Spleen (tissue), 7 donors: ENCODE measurements around the gene AQP1.

Source experiments
- CTCF ChIP-seq, 11 experiments: fragments of 200-600 bp in 7 of 11; fragments of 450-650 bp in 4 of 11; sonication (generic) in 4 of 11; IDR thresholded peaks in 8 of 11; conservative IDR thresholded peaks in 3 of 11; 1 replicate in 7 of 11; 2 replicates in 4 of 11; pipeline versions ENCODE4 v1.4.0 to v1.8.0; 2016 to 2021; ENCODE audit warnings: antibody characterized with exemption in 11 of 11, inconsistent platforms in 4 of 11, mild to moderate bottlenecking in 1 of 11
- POLR2A ChIP-seq, 3 donors: fragments of 450-650 bp; IDR thresholded peaks; one replicate each; pipeline ENCODE4 v1.5.1; 2017; ENCODE audit warnings: antibody characterized with exemption in 3 of 3, mild to moderate bottlenecking in 1 of 3
- POLR2AphosphoS5 ChIP-seq, 3 donors: sonication (generic); formaldehyde crosslinking; IDR thresholded peaks; one replicate each; pipeline ENCODE4 v1.5.1; 2017; ENCODE audit warnings: antibody characterized with exemption in 3 of 3
- donor health status: DM: no; HTN: no; CAD: no; lungs with moderate emphysema.
- donor health status: DM: no; HTN: no; CAD: no.
- donor health status: DM: no; HTN: no; CAD: no.

DNA sequence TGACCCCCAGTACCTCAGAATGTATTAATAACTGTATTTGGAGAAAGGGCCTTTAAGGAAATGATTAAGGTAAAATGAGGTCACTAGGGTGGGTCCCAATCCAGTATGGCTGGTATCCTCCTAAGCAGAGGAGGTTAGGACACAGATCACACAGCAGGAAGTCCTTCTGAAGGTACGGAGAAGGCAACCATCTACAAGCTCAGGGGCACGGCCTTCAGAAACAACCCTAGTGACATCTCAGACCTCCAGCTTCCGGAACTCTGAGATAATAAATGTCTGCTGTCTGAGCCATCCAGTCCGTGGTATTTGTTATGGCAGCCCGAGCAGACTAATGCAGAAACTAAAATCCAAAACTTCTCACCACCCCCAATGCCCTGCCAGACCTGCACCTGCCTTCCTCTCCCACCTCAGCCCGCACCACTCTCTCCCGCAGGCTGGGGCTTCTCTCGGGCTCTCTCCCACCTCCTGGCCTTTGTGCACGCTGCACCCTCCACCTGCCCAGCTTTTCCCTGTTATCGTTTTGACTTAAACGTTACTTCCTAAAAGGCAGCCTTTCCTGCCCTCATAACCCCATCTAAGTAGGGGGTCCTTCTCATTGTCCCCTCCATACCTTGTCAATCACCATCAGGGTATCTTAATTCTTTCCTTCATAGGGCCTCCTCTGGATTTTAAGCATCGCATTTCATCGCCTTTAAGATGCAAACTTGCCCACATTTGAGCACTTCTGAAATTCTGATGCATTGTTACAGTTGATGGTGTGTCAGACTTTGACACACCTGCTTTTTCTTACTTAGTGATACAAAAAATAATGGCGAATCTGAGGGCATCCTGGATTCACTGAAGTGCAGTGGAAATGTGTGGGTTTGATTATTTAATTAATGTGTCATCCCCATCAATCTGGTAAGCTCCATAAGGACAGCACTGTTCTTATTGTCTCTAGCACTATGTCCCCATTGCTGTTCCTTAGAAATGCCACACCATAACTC, 32.2 kb upstream of the AQP1 start:
- TF ChIP-seq CTCF (IDR thresholded peaks at IDR 0.05 in 8 of 11, conservative IDR thresholded peaks at IDR 0.05 in 3 of 11) (no peak), POLR2A (IDR thresholded peaks at IDR 0.05) (no peak), POLR2AphosphoS5 (IDR thresholded peaks at IDR 0.05) (no peak)
